IMR-90 (cell line): Measurements from ENCODE around the gene CC2D1A. TPM values are rescaled to one million over a fixed set of nuclear protein-coding genes. Genes with fewer than 3 reads are reported as not detected.

ENCODE experiments used
- ATAC-seq: fragments of 200-7000 bp; cut with Tn5 transposase; 2 replicates; pipeline ENCODE4 v1.9.1; 2020; ENCODE audit warnings: low read depth, mild to moderate bottlenecking, moderate library complexity
- BruUV-seq: library from RNA; stranded (reverse); fragments of 400-500 nt; replicated peaks from 2 replicates; lab custom pipeline; 2021; lab: Mats Ljungman, UMichigan
- CTCF ChIA-PET: fragments of 300-600 bp; formaldehyde crosslinking; extraction: SDS; loops from one replicate; lab custom pipeline; 2021; ENCODE audit warnings: antibody characterized with exemption; lab: Yijun Ruan, JAX
- POLR2A ChIA-PET: fragments of 300-600 bp; sonication (Branson Sonifier 250); formaldehyde crosslinking; loops from one replicate; lab custom pipeline; 2022; ENCODE audit warnings: antibody characterized with exemption; ENCODE audit not compliant: unreplicated experiment; lab: Charles Lee
- DNase-seq: peaks from one replicate; pipeline ENCODE4 v3.0.0; 2013
- H2AFZ ChIP-seq: replicated peaks from 2 replicates; pipeline ENCODE3; 2013; ENCODE audit warnings: low read length, mild to moderate bottlenecking; ENCODE audit not compliant: poor library complexity
- H2AK5ac ChIP-seq: 2 replicates; pipeline ENCODE4 v1.6.1; 2013; ENCODE audit warnings: low read depth, low read length, inconsistent platforms
- H2AK9ac ChIP-seq: replicated peaks from 2 replicates; pipeline ENCODE3; 2013; ENCODE audit warnings: mild to moderate bottlenecking, low read depth, low read length, moderate library complexity; ENCODE audit not compliant: poor library complexity
- H2BK120ac ChIP-seq: 2 replicates; pipeline ENCODE4 v1.6.1; 2013; ENCODE audit warnings: low read depth, low read length, inconsistent platforms
- H2BK15ac ChIP-seq: 3 replicates; pipeline ENCODE4 v1.6.1; 2013; ENCODE audit warnings: low read depth, low read length, inconsistent platforms
- H2BK20ac ChIP-seq: 2 replicates; pipeline ENCODE4 v1.6.1; 2013; ENCODE audit warnings: low read depth, mild to moderate bottlenecking, inconsistent platforms, low read length, moderate library complexity
- H2BK5ac ChIP-seq: 2 replicates; pipeline ENCODE4 v1.6.1; 2013; ENCODE audit warnings: mild to moderate bottlenecking, low read depth, low read length, inconsistent platforms; ENCODE audit not compliant: poor library complexity, severe bottlenecking
- H3K14ac ChIP-seq: replicated peaks from 2 replicates; pipeline ENCODE4 v1.6.1; 2013; ENCODE audit warnings: low read depth, low read length, inconsistent platforms
- H3K18ac ChIP-seq: 2 replicates; pipeline ENCODE4 v1.6.1; 2013; ENCODE audit warnings: low read depth, low read length, control low read depth
- H3K23ac ChIP-seq: 2 replicates; pipeline ENCODE4 v1.6.1; 2013; ENCODE audit warnings: low read depth, low read length, inconsistent platforms
- H3K27ac ChIP-seq: 2 replicates; pipeline ENCODE4 v1.5.1; 2013; ENCODE audit warnings: mild to moderate bottlenecking, control low read depth, low read length; ENCODE audit not compliant: insufficient read depth
- H3K27me3 ChIP-seq: 2 replicates; pipeline ENCODE4 v1.6.1; 2013; ENCODE audit warnings: low read length; ENCODE audit not compliant: control insufficient read depth, insufficient read depth
- H3K36me3 ChIP-seq: 2 replicates; pipeline ENCODE4 v1.6.1; 2013; ENCODE audit warnings: low read length, mixed read lengths; ENCODE audit not compliant: control insufficient read depth, insufficient read depth
- H3K4ac ChIP-seq: 2 replicates; pipeline ENCODE4 v1.6.1; 2013; ENCODE audit warnings: low read depth, low read length, inconsistent platforms
- H3K4me1 ChIP-seq: 2 replicates; pipeline ENCODE4 v1.6.1; 2013; ENCODE audit warnings: low read length, mixed read lengths; ENCODE audit not compliant: control insufficient read depth, insufficient read depth
- H3K4me2 ChIP-seq: 2 replicates; pipeline ENCODE4 v1.6.1; 2013; ENCODE audit warnings: low read depth, mild to moderate bottlenecking, control low read depth, low read length, moderate library complexity
- H3K4me3 ChIP-seq: 2 replicates; pipeline ENCODE4 v1.5.1; 2013; ENCODE audit warnings: low read depth, mild to moderate bottlenecking, control low read depth, low read length, moderate library complexity; ENCODE audit not compliant: insufficient read depth
- H3K56ac ChIP-seq: 2 replicates; pipeline ENCODE4 v1.6.1; 2013; ENCODE audit warnings: low read length, inconsistent platforms; ENCODE audit not compliant: insufficient read depth; ENCODE audit errors: extremely low read depth
- H3K79me1 ChIP-seq, 2 experiments: 2 replicates each; pipeline ENCODE4 v1.6.1; 2013; ENCODE audit warnings: low read length in 2 of 2, inconsistent platforms in 1 of 2, low read depth in 1 of 2
- H3K9ac ChIP-seq: 2 replicates; pipeline ENCODE4 v1.6.1; 2013; ENCODE audit warnings: low read depth, low read length, control low read depth
- H3K9me1 ChIP-seq: 2 replicates; pipeline ENCODE4 v1.6.1; 2013; ENCODE audit warnings: low read length, inconsistent platforms; ENCODE audit not compliant: insufficient read depth
- H3K9me3 ChIP-seq: 2 replicates; pipeline ENCODE4 v1.6.1; 2013; ENCODE audit warnings: low read length; ENCODE audit not compliant: control insufficient read depth, insufficient read depth
- H4K20me1 ChIP-seq: 2 replicates; pipeline ENCODE4 v1.6.1; 2013; ENCODE audit warnings: low read length, inconsistent platforms; ENCODE audit not compliant: insufficient read depth
- H4K5ac ChIP-seq: 2 replicates; pipeline ENCODE4 v1.6.1; 2013; ENCODE audit warnings: mild to moderate bottlenecking, low read depth, low read length, control low read depth
- H4K8ac ChIP-seq, 2 experiments: 2 replicates each; pipeline ENCODE4 v1.6.1; 2013; ENCODE audit warnings: low read depth in 2 of 2, low read length in 2 of 2, control low read depth in 1 of 2, inconsistent platforms in 1 of 2
- H4K91ac ChIP-seq: 2 replicates; pipeline ENCODE4 v1.6.1; 2013; ENCODE audit warnings: low read depth, low read length, inconsistent platforms; ENCODE audit not compliant: insufficient read depth
- CHD1 ChIP-seq: IDR thresholded peaks from 2 replicates; pipeline ENCODE4 v1.6.1; 2012; ENCODE audit warnings: low read depth, low read length, improper control_type of control experiment
- FOS ChIP-seq: fragments of 150-350 bp; IDR thresholded peaks from 2 replicates; pipeline ENCODE4 v1.6.1; 2016; ENCODE audit warnings: low read depth, low read length
- MAZ ChIP-seq: IDR thresholded peaks from 2 replicates; pipeline ENCODE4 v1.6.1; 2012; ENCODE audit warnings: low read depth, mild to moderate bottlenecking, low read length, improper control_type of control experiment, moderate library complexity, borderline replicate concordance
- MXI1 ChIP-seq: IDR thresholded peaks from 2 replicates; pipeline ENCODE4 v1.6.1; 2012; ENCODE audit warnings: low read depth, mild to moderate bottlenecking, low read length, moderate library complexity, borderline replicate concordance
- NFE2L2 ChIP-seq: fragments of 150-350 bp; IDR thresholded peaks from 2 replicates; pipeline ENCODE4 v1.6.1; 2016; ENCODE audit warnings: low read depth, mild to moderate bottlenecking, low read length
- POLR2A ChIP-seq: IDR thresholded peaks from 2 replicates; pipeline ENCODE4 v1.6.1; 2012; ENCODE audit warnings: mild to moderate bottlenecking, low read depth, low read length
- RAD21 ChIP-seq: IDR thresholded peaks from 2 replicates; pipeline ENCODE4 v1.6.1; 2012; ENCODE audit warnings: low read length, improper control_type of control experiment
- RCOR1 ChIP-seq: IDR thresholded peaks from 2 replicates; pipeline ENCODE4 v1.6.1; 2012; ENCODE audit warnings: mild to moderate bottlenecking, low read length, improper control_type of control experiment; ENCODE audit not compliant: insufficient replicate concordance
- RFX5 ChIP-seq: IDR thresholded peaks from 2 replicates; pipeline ENCODE4 v1.8.0; 2012; ENCODE audit warnings: low read depth, mild to moderate bottlenecking, low read length, moderate library complexity
- SMC3 ChIP-seq: fragments of 150-350 bp; IDR thresholded peaks from 2 replicates; pipeline ENCODE4 v1.6.1; 2016; ENCODE audit warnings: low read depth, mild to moderate bottlenecking, antibody characterized with exemption, low read length, moderate library complexity
- WGBS, 2 experiments: methylation state at CpG; one replicate each; pipeline versions ENCODE4 v1.1.5 to v1.1.7; 2013; ENCODE audit warnings: missing lambda C conversion rate in 2 of 2; ENCODE audit not compliant: insufficient read length in 1 of 2; ENCODE audit errors: extremely low coverage in 2 of 2; 5-methylcytosine and 5-hydroxymethylcytosine counted together
- dilution Hi-C: fragments of 300-500 bp; cut with HindIII; formaldehyde crosslinking; loops from one replicate; pipeline ENCODE4 v1.14.3; 2018; ENCODE audit warnings: low sequenced_read_pairs; ENCODE audit not compliant: unreplicated experiment
- in situ Hi-C: fragments of 300-500 bp; cut with MboI; formaldehyde crosslinking; loops from 3 replicates; pipeline ENCODE4 v1.14.3; 2019; ENCODE audit warnings: low sequenced_read_pairs, inconsistent platforms, mixed read lengths
- intact Hi-C: fragments of 100-400 bp; cut with micrococcal nuclease; formaldehyde crosslinking; loops from 2 replicates; pipeline ENCODE4 v1.10.0; 2022
- polyA plus RNA-seq, 3 experiments: library from polyadenylated mRNA; depleted of rRNA; stranded (reverse); fragments of >200 nt; gene quantifications; 2 replicates each; pipeline ENCODE4 v1.2.3, GENCODE V29; 2012; ENCODE audit warnings: low replicate concordance in 1 of 3
- total RNA-seq: library from RNA; depleted of rRNA; stranded (reverse); fragments of >200 nt; gene quantifications from 2 replicates; pipeline ENCODE4 v1.2.3, GENCODE V29; 2012
- TF ChIP-seq, protein P1 (sequence below): fragments of 150-350 bp; IDR thresholded peaks from 2 replicates; pipeline ENCODE4 v1.6.1; 2016; ENCODE audit warnings: low read depth, mild to moderate bottlenecking, low read length, moderate library complexity, borderline replicate concordance
- TF ChIP-seq, protein P2 (sequence below): conservative IDR thresholded peaks from 2 replicates; pipeline ENCODE4 v1.5.1; 2012; ENCODE audit warnings: mild to moderate bottlenecking, low read depth, low read length, improper control_type of control experiment

The CC2D1A gene
- total and polyA plus RNA-seq, 2 of the 4 experiments (the other 2 are of a cell fraction): 4.1 to 14.7 TPM

DNA sequence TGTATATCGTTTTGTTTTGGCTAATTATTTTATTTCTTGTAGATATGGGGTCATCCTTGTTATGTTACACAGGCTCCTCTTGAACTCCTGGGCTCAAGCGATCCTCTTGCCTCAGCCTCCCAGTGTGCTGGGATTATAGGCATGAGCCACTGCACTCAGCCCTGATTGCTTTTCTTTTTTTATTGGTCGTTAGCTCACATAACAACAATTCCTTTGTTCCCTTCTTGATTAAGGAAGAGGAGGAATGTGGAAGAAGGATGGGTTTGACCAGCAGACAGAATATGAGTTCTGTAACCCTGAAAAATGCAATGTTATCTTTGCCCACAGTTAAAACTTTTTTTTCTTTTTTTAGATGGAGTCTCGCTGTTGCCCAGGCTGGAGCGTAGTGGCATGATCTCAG lies 11.4 kb upstream of the CC2D1A start:
- Histone ChIP-seq H3K18ac (no peak overlapping the region), H3K27me3 (peaks cover 3% of the 10 kb centered on the region), H3K4me2 (no peak overlapping the region), H2BK20ac (no peak overlapping the region), H2BK5ac (no peak overlapping the region), H3K9me1 (0 out of 2 replicates have a peak, but pooled peaks cover 2% of the 10 kb centered on the region), H3K23ac (no peak overlapping the region), H2AFZ (no peak overlapping the region), H3K4me1 (no peaks in the 10 kb centered on the region), H2BK15ac (no peak overlapping the region), H2BK120ac (no peak overlapping the region), H4K8ac (no peak overlapping the region), H4K5ac (no peak overlapping the region), H3K4me3 (no peak overlapping the region), H3K36me3 (no peaks in the 10 kb centered on the region), H3K79me1 (no peaks in the 10 kb centered on the region), H3K27ac (no peak overlapping the region), H4K20me1 (peaks cover 3% of the 10 kb centered on the region; the same call in 1 of the 2 replicates), H2AK5ac (no peak overlapping the region), H3K14ac (no peak overlapping the region), H3K9ac (no peak overlapping the region), H3K9me3 (no peaks in the 10 kb centered on the region), H2AK9ac (no peak overlapping the region), H3K4ac (no peak overlapping the region), H4K91ac (no peak overlapping the region), H3K56ac (no peak overlapping the region)
- WGBS, 2 experiments: 100% methylated on average over 1 of the region's 5 CpGs; no CpG with 5 or more reads in 1 of the 2 experiments
- dilution Hi-C loops (no loop called here), in situ Hi-C loops (loop anchor here (25.0 kb wide), 1 partner anchor 443 kb away; no protein-coding TSS in a partner anchor), intact Hi-C loops (no loop called here)
- no peak for ATAC-seq
- no peak for DNase-seq
- ChIA-PET POLR2A (no interaction called here), CTCF (interaction anchor here (1.0 kb wide), 1 partner anchor 165 kb away, joined by 3 read pairs; no protein-coding TSS in a partner anchor)
- TF ChIP-seq POLR2A: no peak
- no peak for TF ChIP-seq NFE2L2
- no peak for TF ChIP-seq RFX5
- no peak for TF ChIP-seq MXI1
- no peak for TF ChIP-seq FOS
- no peak for TF ChIP-seq RCOR1
- TF ChIP-seq, protein P1, sequence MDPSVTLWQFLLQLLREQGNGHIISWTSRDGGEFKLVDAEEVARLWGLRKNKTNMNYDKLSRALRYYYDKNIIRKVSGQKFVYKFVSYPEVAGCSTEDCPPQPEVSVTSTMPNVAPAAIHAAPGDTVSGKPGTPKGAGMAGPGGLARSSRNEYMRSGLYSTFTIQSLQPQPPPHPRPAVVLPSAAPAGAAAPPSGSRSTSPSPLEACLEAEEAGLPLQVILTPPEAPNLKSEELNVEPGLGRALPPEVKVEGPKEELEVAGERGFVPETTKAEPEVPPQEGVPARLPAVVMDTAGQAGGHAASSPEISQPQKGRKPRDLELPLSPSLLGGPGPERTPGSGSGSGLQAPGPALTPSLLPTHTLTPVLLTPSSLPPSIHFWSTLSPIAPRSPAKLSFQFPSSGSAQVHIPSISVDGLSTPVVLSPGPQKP: no peak
- no peak for TF ChIP-seq RAD21
- TF ChIP-seq MAZ: no peak
- TF ChIP-seq, protein P2, sequence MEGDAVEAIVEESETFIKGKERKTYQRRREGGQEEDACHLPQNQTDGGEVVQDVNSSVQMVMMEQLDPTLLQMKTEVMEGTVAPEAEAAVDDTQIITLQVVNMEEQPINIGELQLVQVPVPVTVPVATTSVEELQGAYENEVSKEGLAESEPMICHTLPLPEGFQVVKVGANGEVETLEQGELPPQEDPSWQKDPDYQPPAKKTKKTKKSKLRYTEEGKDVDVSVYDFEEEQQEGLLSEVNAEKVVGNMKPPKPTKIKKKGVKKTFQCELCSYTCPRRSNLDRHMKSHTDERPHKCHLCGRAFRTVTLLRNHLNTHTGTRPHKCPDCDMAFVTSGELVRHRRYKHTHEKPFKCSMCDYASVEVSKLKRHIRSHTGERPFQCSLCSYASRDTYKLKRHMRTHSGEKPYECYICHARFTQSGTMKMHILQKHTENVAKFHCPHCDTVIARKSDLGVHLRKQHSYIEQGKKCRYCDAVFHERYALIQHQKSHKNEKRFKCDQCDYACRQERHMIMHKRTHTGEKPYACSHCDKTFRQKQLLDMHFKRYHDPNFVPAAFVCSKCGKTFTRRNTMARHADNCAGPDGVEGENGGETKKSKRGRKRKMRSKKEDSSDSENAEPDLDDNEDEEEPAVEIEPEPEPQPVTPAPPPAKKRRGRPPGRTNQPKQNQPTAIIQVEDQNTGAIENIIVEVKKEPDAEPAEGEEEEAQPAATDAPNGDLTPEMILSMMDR: no peak
- no peak for TF ChIP-seq SMC3
- no peak for TF ChIP-seq CHD1
- BruUV-seq: no TSS peak
